HG02938 (cell line): Measurements from ENCODE around the gene PTBP3.
"Not testable (repeated sequence)": the region's sequence is repeated elsewhere in the genome, so short reads cannot be mapped to it uniquely, and the experiment has no call there.

Source experiments
- ATAC-seq: cut with Tn5 transposase; IDR thresholded peaks from one replicate; pipeline ENCODE4 v1.9.1; 2021; ENCODE audit warnings: mild to moderate bottlenecking, moderate library complexity; ENCODE audit not compliant: unreplicated experiment

PTBP3 gene, protein sequence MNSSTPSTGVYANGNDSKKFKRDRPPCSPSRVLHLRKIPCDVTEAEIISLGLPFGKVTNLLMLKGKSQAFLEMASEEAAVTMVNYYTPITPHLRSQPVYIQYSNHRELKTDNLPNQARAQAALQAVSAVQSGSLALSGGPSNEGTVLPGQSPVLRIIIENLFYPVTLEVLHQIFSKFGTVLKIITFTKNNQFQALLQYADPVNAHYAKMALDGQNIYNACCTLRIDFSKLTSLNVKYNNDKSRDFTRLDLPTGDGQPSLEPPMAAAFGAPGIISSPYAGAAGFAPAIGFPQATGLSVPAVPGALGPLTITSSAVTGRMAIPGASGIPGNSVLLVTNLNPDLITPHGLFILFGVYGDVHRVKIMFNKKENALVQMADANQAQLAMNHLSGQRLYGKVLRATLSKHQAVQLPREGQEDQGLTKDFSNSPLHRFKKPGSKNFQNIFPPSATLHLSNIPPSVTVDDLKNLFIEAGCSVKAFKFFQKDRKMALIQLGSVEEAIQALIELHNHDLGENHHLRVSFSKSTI

DNA sequence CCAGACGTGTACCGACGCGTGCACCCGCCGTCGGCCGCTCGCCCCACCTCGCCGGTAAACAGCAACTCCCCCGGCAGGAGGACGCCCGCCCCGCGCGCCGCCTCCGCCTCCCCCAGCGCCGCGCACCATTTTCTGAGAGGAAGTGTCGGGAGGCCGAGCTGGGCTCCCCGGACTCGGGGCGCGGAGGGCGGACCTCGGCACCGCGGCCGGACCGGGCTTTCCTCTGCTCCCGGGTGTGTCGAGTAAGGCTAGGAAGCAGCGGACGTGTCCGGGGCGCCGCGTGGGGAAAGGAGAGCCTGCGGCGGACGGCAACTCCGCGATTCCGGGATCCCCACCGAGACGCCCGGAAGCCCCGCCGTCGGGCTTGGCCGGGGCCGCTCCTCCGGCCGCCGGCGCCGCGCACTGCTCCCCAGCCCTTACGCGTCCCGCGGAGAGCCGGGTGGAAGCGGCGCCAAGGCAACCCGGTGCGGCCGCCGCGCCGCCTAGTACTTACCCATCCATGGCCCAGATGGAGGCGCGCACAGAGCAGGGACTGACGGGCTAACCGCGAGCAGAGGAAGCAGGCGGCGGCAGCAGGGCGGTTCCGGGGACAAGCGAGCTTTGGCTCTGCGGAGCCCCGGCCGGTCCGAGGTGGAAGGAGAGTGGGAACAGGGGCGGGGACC is at the start of gene PTBP3:
Gene PTBP3, minus strand, starts transcription at position 643 of the 662 bp plus-strand sequence. CDS start 35,754 bp downstream, outside the sequence.
- ATAC-seq = peak; percentile 53

DNA sequence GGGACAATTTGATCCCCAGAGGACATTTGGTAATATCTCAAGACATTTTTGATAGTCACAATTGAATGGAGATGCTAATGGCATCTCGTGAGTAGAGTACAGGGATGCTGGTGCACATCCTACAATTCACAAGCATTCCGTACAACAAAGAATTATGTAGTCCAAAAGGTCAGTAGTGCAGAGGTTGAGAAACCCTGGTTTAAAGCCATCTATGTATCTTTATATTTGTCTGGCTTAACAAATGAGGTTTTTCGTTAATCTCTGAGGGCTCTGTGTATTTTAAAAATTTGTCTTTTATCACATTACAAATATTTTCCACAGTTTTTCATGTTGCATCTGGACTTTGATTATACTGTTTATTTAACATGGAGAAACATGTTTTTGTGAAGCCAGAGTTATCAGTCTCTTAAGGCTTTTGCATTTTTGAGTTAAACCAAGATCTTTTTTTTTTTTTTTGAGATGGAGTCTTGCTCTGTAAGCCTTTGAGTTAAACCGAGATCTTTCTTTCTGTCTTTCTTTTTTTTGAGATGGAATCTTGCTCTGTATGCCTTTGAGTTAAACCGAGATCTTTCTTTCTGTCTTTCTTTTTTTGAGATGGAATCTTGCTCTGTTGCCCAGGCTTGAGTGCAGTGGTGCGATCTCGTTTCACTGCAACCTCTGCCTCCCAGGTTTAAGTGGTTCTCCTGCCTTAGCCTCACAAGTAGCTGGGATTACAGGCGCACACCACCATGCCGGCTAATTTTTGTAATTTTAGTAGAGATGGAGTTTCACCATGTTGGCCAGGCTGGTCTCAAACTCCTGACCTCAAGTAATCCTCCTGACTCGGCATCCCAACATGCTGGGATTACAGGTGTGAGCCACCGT is 49.3 kb upstream of the PTBP3 start:
- no peak for ATAC-seq

DNA sequence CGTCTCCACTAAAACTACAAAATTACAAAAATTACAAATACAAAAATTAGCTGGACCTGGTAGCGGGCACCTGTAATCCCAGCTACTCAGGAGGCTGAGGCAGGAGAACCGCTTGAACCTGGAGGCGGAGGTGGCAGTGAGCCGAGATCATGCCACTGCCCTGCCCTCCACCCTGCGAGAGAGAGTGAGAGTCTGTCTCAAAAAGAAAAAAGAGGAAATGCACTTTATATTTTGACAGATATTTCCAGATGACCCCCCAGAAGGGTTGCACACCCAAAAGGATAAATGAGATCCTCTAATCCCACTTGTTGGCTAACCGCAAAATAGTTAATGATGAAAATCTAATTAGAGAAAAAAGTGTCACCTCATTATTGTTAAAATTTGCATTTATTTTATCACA is 48.6 kb upstream of the PTBP3 start:
- no peak for ATAC-seq

DNA sequence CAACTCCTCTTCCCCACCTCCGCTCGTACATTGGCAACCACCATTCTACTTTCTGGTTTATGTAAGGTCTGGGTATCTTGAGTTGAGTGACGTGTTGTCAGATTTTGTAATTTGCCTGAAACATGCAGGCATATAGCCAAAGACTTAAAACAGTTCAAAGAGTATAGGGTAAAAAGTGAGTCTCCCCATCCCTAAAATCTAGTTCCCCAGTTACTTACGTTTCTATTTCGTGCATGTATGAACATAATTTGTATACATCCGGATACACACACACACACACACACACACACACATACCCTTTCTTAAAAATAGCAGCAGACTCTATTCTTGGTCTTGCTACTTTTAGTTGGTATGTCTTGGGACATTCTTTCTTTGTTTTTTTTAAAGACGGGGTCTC is 47.4 kb upstream of the PTBP3 start:
- ATAC-seq = no peak

DNA sequence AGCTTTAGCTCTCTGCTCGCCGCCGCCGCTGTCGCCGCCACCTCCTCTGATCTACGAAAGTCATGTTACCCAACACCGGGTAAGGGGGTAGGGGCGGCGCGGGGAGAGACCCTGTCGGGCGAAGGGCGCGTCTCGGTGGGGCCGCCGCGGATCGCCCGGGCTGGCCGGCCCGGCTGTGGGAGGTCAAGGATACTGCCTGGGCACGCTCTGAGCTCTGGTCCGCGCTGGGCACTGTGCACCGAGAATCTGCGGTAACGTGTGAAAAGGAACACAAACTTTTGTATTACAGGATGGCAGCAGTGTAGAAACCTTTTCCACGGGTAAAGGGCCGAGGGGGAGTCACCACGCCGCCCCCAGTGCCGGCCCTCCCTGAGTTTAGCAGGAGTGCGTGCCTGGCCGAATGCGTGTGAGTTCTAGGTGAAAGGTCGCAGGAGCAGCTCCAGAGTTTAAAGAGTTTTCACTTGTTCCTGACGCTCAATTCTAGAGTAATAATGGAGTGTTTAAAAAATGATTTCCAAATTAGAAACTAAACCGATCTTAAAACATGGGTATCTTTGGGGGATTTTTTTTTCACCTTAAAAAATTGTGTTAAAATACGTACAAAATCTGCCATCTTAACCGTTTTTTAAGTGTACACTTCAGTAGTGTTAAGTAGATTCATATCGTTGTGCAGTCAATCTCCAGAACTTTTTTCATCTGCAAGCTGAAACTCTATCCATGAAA is 46.8 kb upstream of the PTBP3 start, which contains the start of gene HSDL2:
Gene HSDL2, plus strand, starts transcription at position 7 of the 723 bp plus-strand sequence. Its CDS starts 56 bp downstream, at position 63.
- no peak for ATAC-seq

DNA sequence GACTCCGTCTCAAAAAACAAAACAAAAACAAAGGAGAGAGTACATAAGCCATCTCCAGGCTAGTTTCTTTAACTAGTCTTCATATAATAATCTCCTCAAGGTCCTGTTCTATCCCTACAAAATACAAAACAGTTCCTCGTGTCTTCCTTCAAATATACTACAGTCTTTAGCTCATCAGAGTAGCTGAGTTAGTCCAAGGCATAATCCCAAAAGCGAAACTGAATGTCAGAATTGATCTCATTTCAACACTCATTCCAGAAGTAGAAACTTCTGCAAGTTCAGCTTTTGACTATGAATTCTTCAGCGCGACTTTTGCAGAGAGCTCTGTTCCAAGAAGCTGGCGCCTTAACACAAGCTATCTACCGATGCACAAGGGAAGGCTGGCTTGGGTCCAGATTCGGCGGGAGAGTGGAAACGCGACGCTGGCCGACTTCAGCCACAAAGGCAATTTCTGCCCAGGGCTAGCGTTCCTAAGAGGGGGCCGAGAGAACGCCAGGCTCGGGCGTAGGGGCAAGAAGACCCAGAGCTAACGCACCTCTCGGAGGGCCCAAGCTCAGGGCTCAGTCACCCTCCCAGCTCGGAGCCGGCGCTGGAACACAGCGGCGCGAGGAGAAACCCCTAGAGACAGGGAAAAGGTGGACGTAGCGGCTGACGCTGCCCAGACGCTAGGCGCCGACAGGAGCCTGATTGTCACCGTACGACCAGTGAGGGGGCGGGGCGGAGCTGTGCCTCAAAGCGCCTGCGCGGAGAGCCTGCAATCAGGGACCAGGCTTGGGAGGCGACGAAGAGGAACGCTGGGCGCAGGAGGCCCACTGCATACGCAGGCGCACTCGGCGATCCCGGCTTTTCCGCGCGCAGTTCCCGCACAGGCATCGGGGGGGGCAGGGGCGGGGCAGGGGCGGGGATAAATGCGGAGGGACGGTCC is 46.0 kb upstream of the PTBP3 start:
- peak; percentile 79 for ATAC-seq

DNA sequence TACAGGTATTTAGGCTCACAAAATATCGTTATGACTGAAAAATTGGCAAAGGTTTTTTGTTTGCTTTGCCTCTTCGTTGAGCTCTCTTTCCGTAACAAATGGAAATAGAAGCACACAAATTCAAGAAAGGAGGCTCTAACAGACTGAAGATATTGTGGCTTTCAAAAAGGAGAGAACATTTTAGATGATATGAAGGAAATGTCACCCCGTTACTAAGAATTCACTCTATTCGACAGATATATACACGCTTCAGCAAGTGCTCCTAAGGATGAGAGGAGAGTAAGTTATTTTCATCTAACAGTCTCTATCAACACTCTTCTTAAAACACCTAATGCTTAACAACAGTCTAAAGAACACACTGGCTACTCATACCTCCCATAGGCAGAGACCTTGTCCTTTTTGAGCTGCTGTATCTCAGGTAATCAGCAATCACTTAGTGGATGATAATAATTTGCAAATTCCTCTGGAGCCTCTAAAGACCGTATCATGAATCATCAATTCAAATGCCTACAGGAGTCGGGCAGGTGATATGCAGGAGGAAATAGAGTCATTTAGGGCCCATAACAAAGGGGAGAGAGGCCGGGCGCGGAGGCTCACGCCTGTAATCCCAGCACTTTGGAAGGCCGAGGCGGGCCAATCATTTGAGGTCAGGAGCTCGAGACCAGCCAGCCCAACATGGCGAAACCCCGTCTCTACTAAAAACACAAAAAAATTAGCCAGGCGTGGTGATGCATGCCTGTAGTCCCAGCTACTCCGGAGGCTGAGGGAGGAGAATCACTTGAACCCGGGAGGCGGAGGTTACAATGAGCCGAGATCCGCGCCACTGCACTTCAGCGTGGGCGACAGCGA is 45.1 kb upstream of the PTBP3 start:
- ATAC-seq = peak; percentile 2

DNA sequence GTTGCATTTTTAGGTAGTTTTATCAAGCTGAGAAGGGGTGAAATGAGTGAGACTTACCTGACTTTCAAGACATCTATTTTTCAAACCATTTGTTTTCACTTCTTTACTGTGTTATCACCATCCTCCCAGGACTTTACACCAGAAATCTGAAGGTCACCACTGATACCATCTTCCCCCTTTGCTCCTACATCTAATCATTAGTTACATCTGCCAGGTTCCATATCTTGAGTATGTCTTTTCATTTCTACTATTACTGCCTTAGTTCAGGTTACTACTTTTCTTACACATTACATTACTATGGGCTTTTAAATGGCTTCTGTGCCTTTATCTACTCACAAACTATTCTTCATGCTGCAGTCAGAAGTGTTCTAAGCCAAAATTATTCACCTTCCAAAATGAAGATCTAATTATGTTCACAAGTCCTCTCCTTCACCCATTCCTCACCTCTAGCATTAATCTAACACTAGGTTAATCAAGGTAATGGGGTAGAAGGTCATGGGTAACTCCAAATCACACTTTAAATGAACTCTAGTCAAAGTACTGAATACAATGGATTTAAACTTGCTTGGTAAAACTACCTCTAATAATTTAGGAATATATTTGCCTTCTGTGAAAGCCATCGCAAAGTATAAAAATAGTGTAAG is 44.4 kb upstream of the PTBP3 start:
- no peak for ATAC-seq

DNA sequence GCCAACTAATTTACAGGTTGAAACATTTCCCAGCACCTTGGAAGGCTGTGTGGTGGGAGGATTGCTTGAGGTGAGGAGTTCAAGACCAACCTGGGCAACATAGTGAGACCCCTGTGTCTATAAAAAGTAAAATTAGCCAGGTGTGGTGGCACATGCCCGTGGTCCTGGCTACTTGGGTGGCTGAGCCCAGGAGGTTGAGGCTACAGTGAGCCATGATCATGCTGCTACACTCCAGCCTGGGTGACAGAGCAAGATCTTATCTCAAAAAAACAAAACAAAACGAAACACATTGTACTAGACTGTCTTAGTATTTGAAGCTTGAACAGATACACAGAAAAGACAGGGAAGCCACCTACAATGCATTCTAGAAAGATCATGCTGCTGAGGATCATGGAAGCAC is 43.7 kb upstream of the PTBP3 start:
- no peak for ATAC-seq

DNA sequence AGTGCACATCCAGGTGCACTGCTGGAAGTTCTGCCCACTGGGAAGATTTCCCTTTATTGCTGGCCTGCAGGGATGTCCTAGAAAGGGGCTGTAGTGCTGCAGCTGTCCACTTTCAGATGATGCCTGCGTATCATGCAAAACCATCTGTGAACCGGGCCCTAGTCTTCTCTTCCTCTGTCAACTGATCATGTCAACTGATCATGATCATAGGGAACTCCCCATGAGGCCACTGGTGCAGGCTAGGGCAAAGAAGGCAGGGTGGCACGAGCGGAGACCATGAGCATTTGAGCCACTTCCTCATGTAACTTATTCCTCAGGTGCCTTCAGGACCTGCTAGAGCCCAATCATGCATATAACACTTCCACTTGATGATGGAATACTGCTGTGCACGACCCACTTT is 41.9 kb upstream of the PTBP3 start:
- no peak for ATAC-seq

DNA sequence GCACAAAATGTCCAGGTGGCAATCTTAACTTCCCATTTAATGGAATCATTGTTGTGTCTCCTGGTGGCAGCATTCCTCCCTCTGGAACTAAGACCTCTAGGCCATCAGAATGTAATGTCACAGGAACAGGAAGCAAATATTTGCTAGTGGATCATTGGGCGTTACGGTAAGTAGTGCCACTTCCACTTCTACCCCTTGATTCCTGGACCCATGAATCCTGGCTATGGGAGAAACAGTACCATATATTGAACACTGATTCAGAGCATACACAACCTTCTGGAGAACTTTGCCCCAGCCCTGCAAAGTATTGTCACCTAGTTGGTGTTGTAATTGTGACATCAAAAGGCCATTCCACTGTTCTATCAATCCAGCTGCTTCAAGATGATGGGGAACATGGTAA is 40.8 kb upstream of the PTBP3 start:
- ATAC-seq = not testable (repeated sequence)

DNA sequence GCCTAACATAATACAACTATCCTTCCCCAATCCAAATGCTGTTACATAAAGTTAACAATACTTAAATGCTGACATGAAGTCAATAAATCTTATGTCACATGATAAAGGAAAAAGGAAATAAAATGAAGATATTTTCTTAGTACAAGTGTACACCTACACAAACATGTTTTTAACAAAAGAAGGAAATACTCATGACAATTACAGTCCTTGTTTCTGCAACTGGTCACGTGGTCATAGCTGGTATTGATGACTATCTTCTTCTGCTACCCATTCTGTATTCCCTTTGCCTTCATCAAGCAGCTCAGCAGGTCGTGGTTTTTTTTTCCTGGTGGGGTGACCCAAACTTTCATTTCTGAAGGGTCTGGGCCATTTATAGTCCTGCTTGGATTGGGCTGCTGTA is 40.2 kb upstream of the PTBP3 start:
- not testable (repeated sequence) for ATAC-seq

DNA sequence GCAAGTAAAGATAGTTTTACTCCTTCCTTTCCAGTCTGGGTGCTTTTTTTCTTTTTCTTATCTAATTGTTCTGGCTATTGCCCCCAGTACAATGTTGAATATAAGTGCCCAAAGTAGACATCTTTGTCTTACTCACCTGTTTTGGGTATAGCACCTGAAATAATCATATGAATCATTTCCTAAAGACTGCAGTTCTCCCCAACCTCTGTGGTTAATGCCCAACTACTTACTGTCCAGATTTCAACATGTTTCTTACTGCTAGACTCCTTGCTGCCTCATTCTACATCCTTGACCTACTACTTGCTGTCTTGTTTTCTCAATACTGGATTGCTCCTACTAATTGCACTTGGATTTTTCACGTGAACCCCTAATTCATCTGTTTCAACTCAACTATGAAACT is 37.6 kb upstream of the PTBP3 start:
- no peak for ATAC-seq

DNA sequence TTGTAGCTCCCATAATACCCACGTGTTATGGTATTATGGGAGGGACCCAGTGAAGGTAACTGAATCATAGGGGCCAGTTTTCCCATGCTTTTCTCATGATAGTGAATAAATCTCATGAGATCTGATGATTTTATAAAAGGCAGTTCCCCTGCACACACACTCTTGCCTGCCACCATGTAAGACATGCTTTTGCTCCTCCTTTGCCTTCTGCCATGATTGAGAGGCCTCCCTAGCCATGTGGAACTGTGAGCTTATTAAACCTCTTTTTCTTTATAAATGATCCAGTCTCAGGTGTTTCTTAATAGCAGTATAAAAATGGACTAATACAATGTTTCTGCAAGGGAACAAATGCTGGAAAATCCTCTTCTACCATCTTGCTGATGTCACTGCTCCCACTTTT is 36.4 kb upstream of the PTBP3 start:
- no peak for ATAC-seq

DNA sequence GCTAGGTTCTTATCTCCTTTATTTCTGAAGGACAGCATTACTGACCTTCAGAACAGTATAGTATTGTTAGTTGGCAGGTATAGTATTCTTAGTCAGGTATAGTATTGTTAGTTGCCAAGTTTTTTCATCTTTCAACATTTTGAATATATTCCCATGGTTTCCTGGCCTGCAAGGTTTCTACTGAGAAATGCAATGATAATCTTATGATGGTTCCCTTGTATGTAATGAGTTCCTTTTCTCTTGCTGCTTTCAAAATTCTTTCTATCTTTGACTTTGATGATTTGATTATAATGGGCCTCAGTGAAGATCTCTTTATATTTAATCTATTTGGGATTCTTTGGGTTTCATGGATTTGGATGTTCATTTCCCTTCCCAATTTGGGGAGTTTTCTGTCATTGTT is 34.0 kb upstream of the PTBP3 start:
- no peak for ATAC-seq

DNA sequence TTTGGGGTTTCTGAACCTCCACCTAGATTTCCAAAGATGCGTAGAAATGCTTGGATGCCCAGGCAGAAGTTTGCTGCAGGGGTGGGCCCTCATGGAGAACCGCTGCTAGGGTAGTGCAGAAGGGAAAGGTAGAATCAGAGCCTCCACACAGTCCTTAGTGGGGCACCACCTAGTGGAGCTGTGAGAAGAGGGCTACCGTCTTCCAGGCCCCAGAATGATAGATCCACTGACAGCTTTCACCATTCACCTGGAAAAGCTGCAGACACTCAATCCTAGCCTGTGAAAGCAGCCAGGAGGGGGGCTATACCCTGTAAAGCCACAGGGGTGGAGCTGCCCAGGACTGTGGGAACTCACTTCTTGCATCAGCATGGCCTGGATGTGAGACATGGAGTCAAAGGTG is 33.2 kb upstream of the PTBP3 start:
- no peak for ATAC-seq

DNA sequence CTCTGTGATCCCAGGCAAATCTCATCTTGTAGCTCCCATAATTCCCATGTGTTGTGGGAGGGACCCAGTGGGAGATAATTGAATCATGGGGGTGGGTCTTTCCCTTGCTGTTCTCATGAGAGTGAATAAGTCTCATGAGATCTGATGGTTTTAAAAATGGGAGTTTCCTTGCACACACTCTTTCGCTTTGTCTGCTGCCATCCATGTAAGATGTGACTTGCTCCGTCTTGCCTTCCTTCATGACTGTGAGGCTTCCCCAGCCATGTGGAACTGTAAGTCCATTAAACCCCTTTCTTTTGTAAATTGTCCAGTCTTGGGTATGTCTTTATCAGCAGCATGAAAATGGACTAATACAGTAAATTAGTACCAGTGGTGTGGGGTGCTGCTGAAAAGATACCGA is 31.8 kb upstream of the PTBP3 start:
- not testable (repeated sequence) for ATAC-seq

DNA sequence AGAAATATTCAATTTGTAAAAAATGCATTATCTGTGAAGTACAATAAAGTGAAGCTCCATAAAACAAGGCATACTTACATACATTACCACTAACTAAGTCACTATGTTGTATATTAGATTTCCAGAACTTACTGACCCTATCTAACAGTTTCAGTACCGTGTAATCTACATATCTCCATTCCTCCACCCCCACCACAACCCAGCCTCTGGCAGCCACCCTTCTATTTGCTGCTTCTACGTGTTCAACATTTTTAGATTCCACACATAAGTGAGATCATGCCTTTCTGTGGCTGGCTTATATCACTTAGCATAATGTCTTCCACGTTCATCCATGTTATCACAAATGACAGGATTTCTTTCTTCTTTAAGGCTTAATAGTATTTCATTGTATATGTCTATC is 31.3 kb upstream of the PTBP3 start:
- no peak for ATAC-seq
